ENCODE data around the gene LHFPL6.

LHFPL6 gene

GRCh38 chr13:39462906-39463305 is 140.1 kb downstream of the LHFPL6 start:
- no peak for DNase-seq (ENCODE audit: low read depth in 2 of 2)

GRCh38 chr13:39462428-39462827 is 140.6 kb downstream of the LHFPL6 start:
- no peak for DNase-seq (ENCODE audit: low read depth in 2 of 2)

DNA sequence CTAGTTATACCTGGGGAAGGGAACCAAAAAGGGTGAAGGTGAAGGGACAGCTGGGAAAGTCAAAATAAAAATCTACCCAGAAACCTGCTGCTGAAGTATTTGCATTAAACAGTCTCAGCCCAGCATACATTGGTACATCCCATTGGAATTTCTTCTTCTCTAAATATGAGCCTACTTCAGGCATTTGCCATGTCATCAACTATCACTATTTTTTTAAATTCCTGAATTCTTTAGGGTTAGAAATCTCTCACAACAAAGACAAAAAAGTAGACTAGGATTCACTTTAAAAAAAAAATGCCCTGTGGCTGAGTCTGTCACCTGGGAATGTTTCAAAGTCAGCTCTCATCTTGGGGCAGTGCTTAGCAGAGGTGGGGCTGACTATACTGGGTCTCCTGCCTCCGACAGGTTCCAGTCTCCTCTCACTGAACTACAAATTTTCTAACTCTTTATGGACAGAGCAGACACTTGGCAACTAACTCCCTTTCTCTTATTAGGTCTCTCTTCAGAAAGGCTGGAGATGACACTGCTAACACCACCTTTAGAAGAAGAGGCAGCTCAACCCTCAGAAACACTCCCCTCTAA is 141.2 kb downstream of the LHFPL6 start:
- DNase-seq (ENCODE audit: low read depth in 2 of 2), result no peak

- DNase-seq (ENCODE audit: low read depth in 2 of 2), result no peak
These were observed 145.7 kb downstream of the LHFPL6 start for GRCh38 chr13:39457274-39457673.

- DNase-seq (ENCODE audit: low read depth in 2 of 2), result no peak
These were observed 147.3 kb downstream of the LHFPL6 start for GRCh38 chr13:39455521-39456175.

- DNase-seq (ENCODE audit: low read depth in 2 of 2), result no peak
These were observed 150.2 kb downstream of the LHFPL6 start for GRCh38 chr13:39452834-39453233.

GRCh38 chr13:39452417-39452816 is 150.6 kb downstream of the LHFPL6 start:
- no peak for DNase-seq (ENCODE audit: low read depth in 2 of 2)

DNA sequence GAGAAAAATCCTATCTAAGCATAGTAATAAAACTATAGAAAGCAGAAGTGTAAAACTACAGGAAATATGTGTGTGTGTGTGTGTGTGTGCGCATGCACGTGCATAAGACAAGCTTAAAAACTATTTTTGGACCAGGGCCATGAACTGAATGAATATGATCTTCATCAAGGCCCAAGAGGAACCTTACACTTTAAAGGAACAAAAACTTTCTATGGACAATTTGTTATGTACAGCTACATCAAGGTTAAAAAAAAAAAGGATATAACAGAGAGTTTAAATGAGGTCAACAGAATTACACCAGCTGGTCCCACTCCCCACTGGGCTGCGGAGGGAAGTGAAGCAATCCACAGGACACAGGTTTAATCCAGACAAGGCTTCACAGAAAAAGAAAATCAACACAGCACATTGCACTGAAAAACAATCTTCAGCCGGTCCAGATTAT is 151.1 kb downstream of the LHFPL6 start:
- DNase-seq (ENCODE audit: low read depth in 2 of 2), result no peak

GRCh38 chr13:39451301-39451700 is 151.7 kb downstream of the LHFPL6 start:
- DNase-seq (ENCODE audit: low read depth in 2 of 2), result no peak

DNA sequence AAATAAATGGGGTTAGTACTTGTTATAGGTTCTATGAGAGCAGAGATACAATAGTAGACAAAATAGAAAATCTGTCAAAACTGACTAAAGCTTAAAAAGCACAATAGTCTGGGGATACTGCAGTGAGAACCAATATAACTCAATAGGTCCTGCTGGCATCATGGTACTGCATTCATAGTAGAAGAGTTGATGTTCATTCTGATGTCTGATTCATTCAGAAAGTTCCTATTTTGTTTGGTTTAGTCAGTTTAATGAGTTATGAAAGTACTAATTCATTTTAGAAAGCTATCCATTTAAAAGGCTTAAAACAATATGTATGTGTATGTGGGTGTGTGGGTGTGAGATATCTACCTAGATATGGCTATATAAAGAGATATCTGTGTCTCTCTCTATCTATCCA is 152.8 kb downstream of the LHFPL6 start:
- no peak for DNase-seq (ENCODE audit: low read depth in 2 of 2)

DNA sequence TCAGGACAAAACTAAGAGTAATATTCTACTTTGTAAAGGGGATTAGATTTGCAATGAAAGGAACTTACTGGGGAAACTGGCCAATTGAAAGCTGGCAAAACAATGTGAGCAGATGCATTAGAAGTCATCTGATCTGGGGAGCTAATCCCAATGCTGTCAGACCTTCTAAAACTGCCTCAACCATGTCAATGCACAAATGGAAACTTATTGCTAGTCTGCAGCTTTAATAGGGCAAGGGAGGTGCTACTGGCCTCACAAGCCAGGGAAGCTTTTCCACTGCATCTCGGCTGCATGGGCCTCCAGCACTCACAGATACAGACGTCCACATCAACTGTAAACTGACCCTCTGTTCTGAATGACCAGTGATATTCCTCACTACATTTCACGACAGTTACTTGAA is 154.2 kb downstream of the LHFPL6 start:
- no peak for DNase-seq (ENCODE audit: low read depth in 2 of 2)

- no peak for DNase-seq (ENCODE audit: low read depth in 2 of 2)
These were observed 156.1 kb downstream of the LHFPL6 start for GRCh38 chr13:39446865-39447264.

DNA sequence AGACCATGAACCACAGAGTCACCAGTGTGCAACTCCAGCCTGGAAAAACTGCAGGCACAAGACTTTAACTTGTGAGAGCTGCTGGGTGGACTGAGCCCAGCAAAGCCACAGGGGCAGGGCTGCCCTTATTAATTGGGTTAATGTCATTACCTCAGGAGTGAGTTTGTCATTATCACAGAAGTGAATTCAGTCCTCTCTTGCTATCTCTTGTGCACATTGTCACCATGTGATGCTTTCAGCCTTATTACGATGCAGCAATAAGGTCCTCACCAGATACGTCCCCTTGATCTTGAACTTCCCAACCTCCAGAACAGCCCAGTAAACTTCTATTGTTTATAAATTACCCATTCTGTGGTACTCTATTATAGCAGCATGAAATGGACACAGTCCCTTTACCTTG is 158.1 kb downstream of the LHFPL6 start:
- DNase-seq (ENCODE audit: low read depth in 2 of 2), result no peak

DNA sequence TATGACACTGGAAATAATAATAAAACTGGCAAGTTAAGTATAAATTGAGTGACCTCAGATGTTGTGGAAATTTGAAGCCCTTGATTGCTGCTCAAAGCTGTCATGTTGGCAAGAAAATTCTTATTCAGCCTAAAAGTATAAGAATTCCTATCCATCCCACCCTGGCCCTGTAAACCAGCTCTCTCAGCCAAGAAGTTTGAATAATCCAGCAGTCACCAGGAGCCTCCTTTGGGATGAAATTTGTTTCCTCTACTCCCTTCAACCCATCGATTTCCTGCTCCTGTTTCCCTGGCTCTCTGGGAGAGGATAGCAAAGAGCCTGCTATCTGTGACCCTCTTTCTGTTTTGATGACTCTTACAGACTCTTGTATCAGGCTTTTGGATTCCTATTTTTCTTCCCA is 169.3 kb downstream of the LHFPL6 start:
- DNase-seq (ENCODE audit: low read depth in 2 of 2), result no peak

DNA sequence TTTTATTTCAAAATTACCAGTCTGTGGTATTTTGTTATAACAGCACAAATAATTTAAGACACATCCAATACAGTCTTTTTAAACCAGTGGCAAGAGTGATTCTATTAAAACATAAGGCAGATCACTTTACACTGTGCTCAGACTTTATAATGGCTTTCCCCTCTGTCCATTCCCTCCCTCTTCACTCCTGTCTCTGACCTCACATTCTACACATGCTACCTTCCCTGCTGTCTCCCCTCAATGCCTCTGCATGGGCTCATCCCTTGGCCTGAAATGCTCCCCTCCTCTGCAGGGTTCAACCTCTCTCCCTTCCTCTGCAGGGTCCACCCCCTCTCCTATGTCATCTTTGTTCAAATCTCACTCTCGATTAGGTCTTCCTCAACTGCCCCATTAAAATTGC is 170.8 kb downstream of the LHFPL6 start:
- DNase-seq (ENCODE audit: low read depth in 2 of 2), result no peak

DNA sequence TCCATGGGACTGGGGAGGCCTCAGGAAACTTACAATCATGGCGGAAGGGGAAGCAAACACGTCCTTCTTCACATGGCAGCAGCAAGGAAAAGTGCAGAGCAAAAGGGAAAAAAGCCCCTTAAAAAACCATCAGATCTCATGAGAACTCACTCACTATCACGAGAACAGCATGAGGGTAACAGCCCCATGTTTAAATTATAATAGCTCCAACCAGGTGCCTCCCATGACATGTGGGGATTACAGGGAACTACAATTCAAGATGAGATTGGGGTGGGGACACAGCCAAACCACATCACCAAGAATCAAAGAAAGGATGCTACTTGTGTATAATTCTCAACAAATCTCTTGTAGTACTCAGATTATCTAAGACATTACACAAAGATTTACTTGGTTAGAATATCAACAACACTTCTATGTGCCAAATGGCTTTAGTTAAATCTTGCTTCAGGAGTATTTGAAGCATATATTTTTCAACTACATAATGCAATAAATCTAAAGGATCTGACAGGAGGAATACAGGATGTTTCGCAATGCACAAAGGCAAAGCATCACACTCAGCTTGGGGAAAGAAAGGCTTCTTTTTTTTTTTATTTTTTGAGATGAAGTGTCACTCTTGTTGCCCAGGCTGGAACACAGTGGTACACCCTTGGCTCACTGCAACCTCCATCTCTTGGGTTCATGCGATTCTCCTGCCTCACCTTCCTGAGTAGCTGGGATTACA is 180.0 kb downstream of the LHFPL6 start:
- DNase-seq (ENCODE audit: low read depth in 2 of 2), result no peak

DNA sequence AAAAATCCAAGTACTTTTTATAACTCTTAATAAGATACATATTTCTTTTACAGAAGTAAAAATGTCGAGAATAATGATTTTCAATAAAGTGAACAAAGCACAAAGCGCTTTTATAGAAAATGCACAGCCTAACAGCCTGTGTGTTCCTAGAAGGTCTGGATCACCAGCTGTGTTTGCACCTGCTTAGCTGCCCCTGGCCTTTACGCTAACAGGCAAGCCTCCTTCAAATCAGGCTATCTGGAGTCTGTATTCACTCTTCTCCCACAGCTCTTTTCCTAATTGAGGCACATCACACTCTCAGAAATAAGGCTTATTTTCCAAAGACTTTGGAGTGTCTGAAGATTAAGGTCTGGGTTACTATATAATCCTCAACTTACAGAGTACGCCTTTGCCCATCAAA is 183.1 kb downstream of the LHFPL6 start:
- no peak for DNase-seq (ENCODE audit: low read depth in 2 of 2)

GRCh38 chr13:39419068-39419467 is 183.9 kb downstream of the LHFPL6 start:
- DNase-seq (ENCODE audit: low read depth in 2 of 2), result no peak

DNA sequence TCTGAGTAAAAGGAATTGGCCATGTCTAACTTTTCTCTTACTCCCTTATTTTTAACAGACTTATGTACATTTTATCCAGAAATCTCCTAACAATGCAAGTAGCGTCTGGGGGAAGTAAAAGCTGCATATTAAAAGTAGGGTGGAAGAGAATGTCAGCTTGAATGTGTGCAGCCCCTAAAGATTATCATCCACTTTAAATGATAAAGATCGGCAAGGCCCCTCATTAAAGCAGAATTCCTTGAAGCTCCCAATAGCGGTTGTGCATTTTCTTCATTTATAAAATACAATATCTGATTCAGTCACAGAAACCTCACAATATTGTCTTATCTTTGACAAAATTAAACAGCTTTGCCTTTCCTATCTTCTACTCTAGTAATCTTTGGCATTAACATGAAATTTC is 184.6 kb downstream of the LHFPL6 start:
- DNase-seq (ENCODE audit: low read depth in 2 of 2), result no peak

DNA sequence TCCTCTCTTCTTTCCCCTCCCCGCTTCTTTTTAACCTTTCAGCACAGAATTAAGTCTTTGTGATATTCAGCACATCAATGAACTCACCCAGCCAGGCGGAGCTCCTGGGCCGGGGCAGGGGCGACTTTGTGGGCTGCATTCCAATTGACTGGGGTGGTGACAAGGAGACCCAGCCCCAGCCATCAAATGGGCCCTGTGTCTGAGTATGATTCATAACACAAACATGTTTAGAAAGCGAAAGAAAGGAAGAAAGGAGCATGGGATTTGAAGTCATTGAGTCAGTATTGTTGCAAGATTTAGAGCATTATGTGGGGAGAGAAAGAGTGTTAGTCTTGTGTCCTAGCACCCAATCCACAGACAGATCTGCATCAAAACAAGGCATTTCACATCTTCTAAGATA is 185.3 kb downstream of the LHFPL6 start:
- no peak for DNase-seq (ENCODE audit: low read depth in 2 of 2)

GRCh38 chr13:39417131-39417530 is 185.9 kb downstream of the LHFPL6 start:
- DNase-seq (ENCODE audit: low read depth in 2 of 2), result no peak

- no peak for DNase-seq (ENCODE audit: low read depth in 2 of 2)
These were observed 187.8 kb downstream of the LHFPL6 start for GRCh38 chr13:39415008-39415802.
